Neural cell (in vitro differentiated cells): Measurements from ENCODE around the gene ZDHHC18. TPM values are rescaled to one million over a fixed set of nuclear protein-coding genes. Genes with fewer than 3 reads are reported as not detected.

Source experiments
- H2AFZ ChIP-seq: fragments of 200-600, 300-800 bp; sonication (generic), shearing (Covaris generic); 2 replicates; pipeline ENCODE4 v1.6.0; 2014; ENCODE audit warnings: low read depth, mild to moderate bottlenecking, antibody characterized with exemption, low read length, moderate library complexity
- H3F3A ChIP-seq: fragments of 200-600 bp; shearing (Covaris generic); 2 replicates; pipeline ENCODE4 v1.6.1; 2016; ENCODE audit warnings: mild to moderate bottlenecking, moderate library complexity, mixed read lengths, antibody characterized with exemption, low read length; ENCODE audit not compliant: insufficient read depth, poor library complexity, severe bottlenecking
- H3K27ac ChIP-seq: fragments of 200-600, 300-800 bp; sonication (generic), shearing (Covaris generic); 2 replicates; pipeline ENCODE4 v1.5.1; 2014; ENCODE audit warnings: mild to moderate bottlenecking, low read length, moderate library complexity
- H3K27me3 ChIP-seq: fragments of 300-800, 200-600 bp; sonication (generic), shearing (Covaris generic); 2 replicates; pipeline ENCODE4 v1.6.0; 2014; ENCODE audit warnings: mild to moderate bottlenecking, low read depth, low read length, moderate library complexity; ENCODE audit not compliant: insufficient read depth
- H3K36me3 ChIP-seq: fragments of 300-800, 200-600 bp; sonication (generic), shearing (Covaris generic); 2 replicates; pipeline ENCODE4 v1.5.1; 2014; ENCODE audit warnings: mild to moderate bottlenecking, antibody characterized with exemption, low read length, moderate library complexity; ENCODE audit not compliant: insufficient read depth
- H3K4me2 ChIP-seq: fragments of 300-800, 200-600 bp; sonication (generic), shearing (Covaris generic); 2 replicates; pipeline ENCODE4 v1.6.0; 2014; ENCODE audit warnings: mild to moderate bottlenecking, low read length
- H3K4me3 ChIP-seq: fragments of 300-800, 200-600 bp; sonication (generic), shearing (Covaris generic); 2 replicates; pipeline ENCODE4 v1.5.1; 2014; ENCODE audit warnings: mild to moderate bottlenecking, low read length, moderate library complexity
- H3K79me2 ChIP-seq: fragments of 200-600 bp; shearing (Covaris generic); replicated peaks from 2 replicates; pipeline ENCODE4 v1.6.0; 2014; ENCODE audit warnings: mild to moderate bottlenecking, low read length, moderate library complexity; ENCODE audit not compliant: insufficient read depth
- H3K9ac ChIP-seq: fragments of 300-800, 200-600 bp; sonication (generic), shearing (Covaris generic); 2 replicates; pipeline ENCODE4 v1.6.1; 2016; ENCODE audit warnings: mild to moderate bottlenecking, low read length, mixed read lengths
- H3K9me2 ChIP-seq: fragments of 200-600 bp; shearing (Covaris generic); 2 replicates; pipeline ENCODE4 v1.6.1; 2016; ENCODE audit warnings: mild to moderate bottlenecking, low read length, mixed read lengths; ENCODE audit not compliant: insufficient read depth
- H3K9me3 ChIP-seq: fragments of 200-600, 300-800 bp; sonication (generic), shearing (Covaris generic); 2 replicates; pipeline ENCODE4 v1.6.1; 2016; ENCODE audit warnings: mild to moderate bottlenecking, mixed run types, low read length, moderate library complexity, mixed read lengths
- H4K20me1 ChIP-seq: fragments of 200-600 bp; shearing (Covaris generic); 2 replicates; pipeline ENCODE4 v1.6.1; 2016; ENCODE audit warnings: mild to moderate bottlenecking, mixed run types; ENCODE audit not compliant: insufficient read depth
- EP300 ChIP-seq: fragments of 450-650 bp; conservative IDR thresholded peaks from 2 replicates; pipeline ENCODE4 v1.6.1; 2014; ENCODE audit warnings: antibody characterized with exemption, mild to moderate bottlenecking, moderate library complexity; ENCODE audit not compliant: poor library complexity, severe bottlenecking
- EZH2 ChIP-seq: fragments of 200-600, 300-800 bp; shearing (Covaris generic), sonication (generic); IDR thresholded peaks from 2 replicates; pipeline ENCODE4 v1.6.1; 2014; ENCODE audit warnings: antibody characterized with exemption, low read length, borderline replicate concordance, mild to moderate bottlenecking; ENCODE audit not compliant: insufficient read depth, poor library complexity, severe bottlenecking
- MXI1 ChIP-seq: fragments of 450-650 bp; conservative IDR thresholded peaks from 2 replicates; pipeline ENCODE4 v1.6.1; 2014; ENCODE audit warnings: antibody characterized with exemption, mild to moderate bottlenecking; ENCODE audit not compliant: poor library complexity, severe bottlenecking
- POLR2AphosphoS5 ChIP-seq: IDR thresholded peaks from 2 replicates; pipeline ENCODE4 v1.6.1; 2012
- RAD21 ChIP-seq: fragments of 450-650 bp; conservative IDR thresholded peaks from 2 replicates; pipeline ENCODE4 v1.6.1; 2014; ENCODE audit warnings: antibody characterized with exemption, mild to moderate bottlenecking, moderate library complexity
- REST ChIP-seq: IDR thresholded peaks from 2 replicates; pipeline ENCODE4 v1.6.1; 2012; ENCODE audit warnings: borderline replicate concordance
- SMC3 ChIP-seq: fragments of 450-650 bp; conservative IDR thresholded peaks from 2 replicates; pipeline ENCODE4 v1.6.1; 2014; ENCODE audit warnings: antibody characterized with exemption, mild to moderate bottlenecking, moderate library complexity; ENCODE audit not compliant: poor library complexity
- TAF1 ChIP-seq: IDR thresholded peaks from 2 replicates; pipeline ENCODE4 v1.6.1; 2012; ENCODE audit warnings: low read depth
- polyA plus RNA-seq: library from polyadenylated mRNA; depleted of rRNA; stranded (reverse); fragments of >200 nt; gene quantifications from 2 replicates; pipeline ENCODE4 v1.2.3, GENCODE V29; 2014
- TF ChIP-seq, protein P1 (sequence below): fragments of 450-650 bp; IDR thresholded peaks from 2 replicates; pipeline ENCODE4 v1.5.1; 2014; ENCODE audit warnings: antibody characterized with exemption, mild to moderate bottlenecking, moderate library complexity; ENCODE audit not compliant: poor library complexity, severe bottlenecking

The ZDHHC18 gene
- polyA plus RNA-seq, 1 donor from 2014 or later: 23.7 TPM

- H3K9ac ChIP-seq: no peak overlapping the region
- H2AFZ ChIP-seq: no peak overlapping the region
- H3K4me2 ChIP-seq: no peak overlapping the region
- H3F3A ChIP-seq: no peaks in the 10 kb centered on the region
- no peaks in the 10 kb centered on the region for H4K20me1 ChIP-seq
- no peak overlapping the region for H3K4me3 ChIP-seq
- H3K9me2 ChIP-seq: no peaks in the 10 kb centered on the region
- H3K27me3 ChIP-seq: no peaks in the 10 kb centered on the region
- no peak for TF ChIP-seq POLR2AphosphoS5
- TF ChIP-seq TAF1: no peak
- no peak for TF ChIP-seq RAD21
- TF ChIP-seq MXI1: no peak
- TF ChIP-seq, protein P1, sequence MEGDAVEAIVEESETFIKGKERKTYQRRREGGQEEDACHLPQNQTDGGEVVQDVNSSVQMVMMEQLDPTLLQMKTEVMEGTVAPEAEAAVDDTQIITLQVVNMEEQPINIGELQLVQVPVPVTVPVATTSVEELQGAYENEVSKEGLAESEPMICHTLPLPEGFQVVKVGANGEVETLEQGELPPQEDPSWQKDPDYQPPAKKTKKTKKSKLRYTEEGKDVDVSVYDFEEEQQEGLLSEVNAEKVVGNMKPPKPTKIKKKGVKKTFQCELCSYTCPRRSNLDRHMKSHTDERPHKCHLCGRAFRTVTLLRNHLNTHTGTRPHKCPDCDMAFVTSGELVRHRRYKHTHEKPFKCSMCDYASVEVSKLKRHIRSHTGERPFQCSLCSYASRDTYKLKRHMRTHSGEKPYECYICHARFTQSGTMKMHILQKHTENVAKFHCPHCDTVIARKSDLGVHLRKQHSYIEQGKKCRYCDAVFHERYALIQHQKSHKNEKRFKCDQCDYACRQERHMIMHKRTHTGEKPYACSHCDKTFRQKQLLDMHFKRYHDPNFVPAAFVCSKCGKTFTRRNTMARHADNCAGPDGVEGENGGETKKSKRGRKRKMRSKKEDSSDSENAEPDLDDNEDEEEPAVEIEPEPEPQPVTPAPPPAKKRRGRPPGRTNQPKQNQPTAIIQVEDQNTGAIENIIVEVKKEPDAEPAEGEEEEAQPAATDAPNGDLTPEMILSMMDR: no peak
- no peak for TF ChIP-seq EZH2
- no peak for TF ChIP-seq EP300
- TF ChIP-seq REST: no peak
- TF ChIP-seq SMC3: no peak
- H3K36me3 ChIP-seq: no peaks in the 10 kb centered on the region
- H3K79me2 ChIP-seq: peaks cover 14% of the 10 kb centered on the region
- no peak overlapping the region for H3K27ac ChIP-seq
- no peaks in the 10 kb centered on the region for H3K9me3 ChIP-seq
Measured at GRCh38 chr1:26894263-26894662, 67.8 kb downstream of the ZDHHC18 start.

GRCh38 chr1:26897351-26897750, 70.9 kb downstream of the ZDHHC18 start:
- Histone ChIP-seq H3K79me2 (peaks cover 17% of the 10 kb centered on the region), H3K4me2 (no peak overlapping the region), H3K4me3 (no peak overlapping the region), H3K27me3 (no peaks in the 10 kb centered on the region), H3K9ac (no peak overlapping the region), H3K36me3 (no peaks in the 10 kb centered on the region), H3K9me3 (no peaks in the 10 kb centered on the region), H2AFZ (no peak overlapping the region), H4K20me1 (no peaks in the 10 kb centered on the region), H3K27ac (no peak overlapping the region), H3K9me2 (no peaks in the 10 kb centered on the region), H3F3A (no peaks in the 10 kb centered on the region)
- TF ChIP-seq EP300: no peak
- TF ChIP-seq SMC3: no peak
- TF ChIP-seq RAD21: no peak
- no peak for TF ChIP-seq POLR2AphosphoS5
